ENCODE data around the gene RHOT1.
"Not testable (repeated sequence)": the region's sequence is repeated elsewhere in the genome, so short reads cannot be mapped to it uniquely, and the experiment has no call there.

Gene RHOT1

DNA sequence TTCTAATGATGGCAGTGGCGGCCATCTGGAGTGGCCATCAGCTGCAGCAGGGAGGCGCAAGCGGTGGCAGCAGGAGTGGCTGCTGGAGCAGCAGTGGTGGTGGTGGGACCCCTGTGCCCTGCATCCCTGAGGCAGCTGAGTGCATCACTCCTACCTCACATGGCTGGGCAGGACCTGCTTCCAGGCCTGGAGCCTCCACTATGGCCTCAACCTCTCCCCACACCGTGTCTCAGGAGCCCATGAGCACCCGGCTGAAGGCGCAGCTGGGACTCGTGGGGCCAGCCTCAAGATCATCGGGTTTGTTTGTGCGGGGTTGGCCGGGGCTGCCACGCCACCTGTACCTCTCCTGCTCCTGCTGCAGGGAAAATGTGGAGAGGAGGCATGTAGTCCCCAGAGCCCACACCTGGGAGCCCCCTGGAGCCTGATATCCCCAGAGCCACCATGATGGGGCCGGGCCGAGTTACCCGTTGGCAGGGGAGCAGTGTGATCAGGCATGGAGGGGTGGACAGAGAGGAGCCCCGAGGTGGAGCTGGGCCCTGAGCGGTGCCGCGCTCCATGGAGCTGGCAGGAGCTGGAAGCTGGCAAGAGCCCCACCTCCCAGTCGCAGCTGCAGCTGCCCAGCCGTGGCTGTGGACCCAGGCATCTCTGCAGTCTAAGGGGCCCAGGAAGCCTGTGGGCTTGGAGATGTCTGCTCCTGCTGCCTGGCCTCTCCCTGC lies 16.7 kb downstream of the RHOT1 start:
- Mint-ChIP-seq H3K27me3 (ENCODE audit: low read depth) (no peaks in the 10 kb centered on the region), H3K36me3 (ENCODE audit: low read depth) (peaks cover 30% of the 10 kb centered on the region), H3K4me3 (no peak overlapping the region), H3K4me1 (ENCODE audit: low read depth) (peaks cover 1% of the 10 kb centered on the region), H3K9me3 (peaks cover 5% of the 10 kb centered on the region), H3K27ac (no peak overlapping the region)
- no peak for DNase-seq (ENCODE audit: low spot score)

GRCh38 chr17:32159586-32160438 lies 17.5 kb downstream of the RHOT1 start:
- no peak overlapping the region for H3K27ac Mint-ChIP-seq
- no peaks in the 10 kb centered on the region for H3K27me3 Mint-ChIP-seq (ENCODE audit: low read depth)
- H3K9me3 Mint-ChIP-seq, result peaks cover 5% of the 10 kb centered on the region
- no peak for DNase-seq (ENCODE audit: low spot score)
- H3K4me1 Mint-ChIP-seq (ENCODE audit: low read depth), result peaks cover 1% of the 10 kb centered on the region
- no peak overlapping the region for H3K4me3 Mint-ChIP-seq
- H3K36me3 Mint-ChIP-seq (ENCODE audit: low read depth), result peaks cover 32% of the 10 kb centered on the region

- Mint-ChIP-seq H3K9me3 (peaks cover 5% of the 10 kb centered on the region), H3K27me3 (ENCODE audit: low read depth) (no peaks in the 10 kb centered on the region), H3K4me3 (no peak overlapping the region), H3K36me3 (ENCODE audit: low read depth) (peaks cover 30% of the 10 kb centered on the region), H3K4me1 (ENCODE audit: low read depth) (peaks cover 1% of the 10 kb centered on the region), H3K27ac (no peak overlapping the region)
- no peak for DNase-seq (ENCODE audit: low spot score)
Measured at GRCh38 chr17:32160526-32160925, 18.2 kb downstream of the RHOT1 start.

DNA sequence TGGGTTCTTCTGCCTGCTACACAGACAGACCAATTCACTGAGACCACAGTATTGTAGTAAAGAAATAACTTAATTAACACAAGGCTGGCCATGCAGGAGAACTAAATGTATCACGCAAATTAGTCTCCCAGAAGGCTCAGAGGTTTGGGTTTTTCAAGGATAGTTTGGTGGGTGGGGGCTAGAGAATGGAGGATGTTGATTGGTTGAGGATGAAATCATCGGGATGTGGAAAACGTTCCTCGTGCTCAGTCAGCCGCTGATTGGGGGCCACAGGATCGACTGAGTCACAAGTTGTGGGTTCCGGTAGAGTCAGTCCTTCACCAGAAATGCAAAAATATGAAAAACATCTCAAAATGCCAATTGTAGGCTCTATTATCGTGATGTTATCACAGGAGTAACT lies 18.7 kb downstream of the RHOT1 start:
- no peak overlapping the region for H3K4me3 Mint-ChIP-seq
- H3K27me3 Mint-ChIP-seq (ENCODE audit: low read depth), result no peaks in the 10 kb centered on the region
- H3K27ac Mint-ChIP-seq, result no peak overlapping the region
- no peak for DNase-seq (ENCODE audit: low spot score)
- H3K4me1 Mint-ChIP-seq (ENCODE audit: low read depth), result no peaks in the 10 kb centered on the region
- H3K9me3 Mint-ChIP-seq, result peaks cover 5% of the 10 kb centered on the region
- H3K36me3 Mint-ChIP-seq (ENCODE audit: low read depth), result peaks cover 27% of the 10 kb centered on the region

- Mint-ChIP-seq H3K27ac (no peak overlapping the region), H3K4me1 (ENCODE audit: low read depth) (no peaks in the 10 kb centered on the region)
Measured at GRCh38 chr17:32161506-32162365, 19.4 kb downstream of the RHOT1 start.

DNA sequence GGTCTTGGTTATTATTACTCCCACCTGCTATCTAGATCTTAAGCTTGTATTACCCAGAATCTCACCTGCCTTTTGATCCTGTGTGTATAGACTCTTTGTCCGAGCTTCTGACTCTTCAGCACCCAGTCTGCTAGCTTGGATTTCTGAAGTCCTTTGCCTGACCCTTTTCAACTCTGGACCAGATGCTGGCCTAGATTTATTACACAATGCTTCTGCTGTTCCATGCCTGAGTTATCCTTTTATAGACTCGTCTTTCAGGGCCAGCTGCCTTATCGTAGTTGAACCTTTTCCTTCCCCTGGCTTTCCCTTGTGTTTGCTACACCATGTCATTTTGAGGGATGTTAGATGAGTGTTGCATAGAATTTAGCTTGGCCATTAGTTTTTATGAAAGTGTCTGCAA lies 32.6 kb downstream of the RHOT1 start:
- no peak for DNase-seq (ENCODE audit: low spot score)
- peaks cover 26% of the 10 kb centered on the region for H3K36me3 Mint-ChIP-seq (ENCODE audit: low read depth)
- no peaks in the 10 kb centered on the region for H3K4me1 Mint-ChIP-seq (ENCODE audit: low read depth)
- H3K9me3 Mint-ChIP-seq, result no peaks in the 10 kb centered on the region
- H3K27me3 Mint-ChIP-seq (ENCODE audit: low read depth), result no peaks in the 10 kb centered on the region
- no peak overlapping the region for H3K4me3 Mint-ChIP-seq
- no peak overlapping the region for H3K27ac Mint-ChIP-seq

More at GRCh38 chr17:32161506-32162365, 19.4 kb downstream of the RHOT1 start:
- Mint-ChIP-seq H3K9me3 (peaks cover 11% of the 10 kb centered on the region), H3K27me3 (ENCODE audit: low read depth) (no peaks in the 10 kb centered on the region), H3K4me3 (no peak overlapping the region), H3K36me3 (ENCODE audit: low read depth) (peaks cover 32% of the 10 kb centered on the region)
- no peak for DNase-seq (ENCODE audit: low spot score)

GRCh38 chr17:32178679-32179078 lies 36.4 kb downstream of the RHOT1 start:
- H3K4me1 Mint-ChIP-seq (ENCODE audit: low read depth); H3K27ac Mint-ChIP-seq; DNase-seq (ENCODE audit: low spot score); H3K9me3 Mint-ChIP-seq; H3K27me3 Mint-ChIP-seq (ENCODE audit: low read depth); H3K4me3 Mint-ChIP-seq: not testable (repeated sequence)
- peaks cover 37% of the 10 kb centered on the region for H3K36me3 Mint-ChIP-seq (ENCODE audit: low read depth)

GRCh38 chr17:32179103-32179502 lies 36.8 kb downstream of the RHOT1 start:
- not testable (repeated sequence) for H3K9me3 Mint-ChIP-seq; DNase-seq (ENCODE audit: low spot score); H3K4me1 Mint-ChIP-seq (ENCODE audit: low read depth); H3K27me3 Mint-ChIP-seq (ENCODE audit: low read depth); H3K4me3 Mint-ChIP-seq; H3K27ac Mint-ChIP-seq
- H3K36me3 Mint-ChIP-seq (ENCODE audit: low read depth), result peaks cover 40% of the 10 kb centered on the region

- not testable (repeated sequence) for H3K27me3 Mint-ChIP-seq (ENCODE audit: low read depth); H3K4me3 Mint-ChIP-seq; H3K4me1 Mint-ChIP-seq (ENCODE audit: low read depth); DNase-seq (ENCODE audit: low spot score); H3K27ac Mint-ChIP-seq; H3K9me3 Mint-ChIP-seq
- peaks cover 41% of the 10 kb centered on the region for H3K36me3 Mint-ChIP-seq (ENCODE audit: low read depth)
Measured at GRCh38 chr17:32179526-32179925, 37.2 kb downstream of the RHOT1 start.

GRCh38 chr17:32180262-32180661 lies 38.0 kb downstream of the RHOT1 start:
- H3K4me1 Mint-ChIP-seq (ENCODE audit: low read depth); H3K27ac Mint-ChIP-seq; H3K27me3 Mint-ChIP-seq (ENCODE audit: low read depth); H3K4me3 Mint-ChIP-seq; DNase-seq (ENCODE audit: low spot score); H3K9me3 Mint-ChIP-seq: not testable (repeated sequence)
- H3K36me3 Mint-ChIP-seq (ENCODE audit: low read depth), result peaks cover 39% of the 10 kb centered on the region

DNA sequence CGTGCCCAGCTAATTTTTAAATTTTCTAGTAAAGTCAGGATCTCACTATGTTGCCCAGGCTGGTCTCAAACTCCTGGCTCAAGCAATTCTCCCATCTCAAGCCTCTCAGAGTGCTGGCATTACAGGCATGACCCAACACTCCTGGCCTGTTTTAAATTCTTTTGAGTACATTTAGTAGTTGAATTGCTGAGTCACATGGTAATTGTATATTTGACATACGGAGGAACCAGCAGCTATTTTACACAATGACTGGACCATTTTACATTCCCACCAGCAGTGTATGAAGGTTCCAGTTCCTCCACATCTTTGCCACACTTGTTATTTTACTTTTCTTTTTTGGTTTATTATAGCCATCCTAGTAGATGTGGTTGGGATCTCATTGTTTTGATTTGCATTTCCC lies 43.6 kb downstream of the RHOT1 start:
- Mint-ChIP-seq H3K36me3 (ENCODE audit: low read depth) (peaks cover 11% of the 10 kb centered on the region), H3K4me3 (no peak overlapping the region), H3K9me3 (no peaks in the 10 kb centered on the region), H3K4me1 (ENCODE audit: low read depth) (no peaks in the 10 kb centered on the region), H3K27ac (no peak overlapping the region), H3K27me3 (ENCODE audit: low read depth) (no peaks in the 10 kb centered on the region)
- DNase-seq (ENCODE audit: low spot score), result no peak

- H3K27me3 Mint-ChIP-seq (ENCODE audit: low read depth), result no peaks in the 10 kb centered on the region
- peaks cover 5% of the 10 kb centered on the region for H3K36me3 Mint-ChIP-seq (ENCODE audit: low read depth)
- no peak overlapping the region for H3K4me3 Mint-ChIP-seq
- H3K27ac Mint-ChIP-seq, result no peak overlapping the region
- H3K4me1 Mint-ChIP-seq (ENCODE audit: low read depth), result no peaks in the 10 kb centered on the region
- no peaks in the 10 kb centered on the region for H3K9me3 Mint-ChIP-seq
- no peak for DNase-seq (ENCODE audit: low spot score)
Measured at GRCh38 chr17:32187271-32187670, 45.0 kb downstream of the RHOT1 start.

DNA sequence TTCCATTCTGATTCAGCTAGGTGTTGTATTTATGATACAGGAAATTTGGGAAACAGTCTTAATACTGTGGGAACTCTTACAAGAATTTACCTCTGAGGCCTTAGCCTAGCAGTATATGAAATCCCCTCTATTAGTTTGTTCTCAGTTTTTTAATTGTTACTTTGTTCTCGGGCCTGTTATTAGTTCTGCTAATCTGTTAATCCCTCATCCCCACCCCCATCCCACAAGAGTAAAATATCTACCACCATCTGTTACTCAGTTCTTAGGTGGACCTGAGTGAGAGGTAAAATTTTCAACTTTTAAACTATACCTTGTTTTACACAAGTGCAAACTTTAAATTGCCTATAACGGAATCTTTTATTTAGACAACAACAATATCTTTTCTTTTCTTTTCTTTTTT lies 47.0 kb downstream of the RHOT1 start:
- no peaks in the 10 kb centered on the region for H3K27me3 Mint-ChIP-seq (ENCODE audit: low read depth)
- H3K36me3 Mint-ChIP-seq (ENCODE audit: low read depth), result peaks cover 9% of the 10 kb centered on the region
- no peaks in the 10 kb centered on the region for H3K4me1 Mint-ChIP-seq (ENCODE audit: low read depth)
- H3K9me3 Mint-ChIP-seq, result no peaks in the 10 kb centered on the region
- no peak overlapping the region for H3K4me3 Mint-ChIP-seq
- H3K27ac Mint-ChIP-seq, result no peak overlapping the region
- no peak for DNase-seq (ENCODE audit: low spot score)

DNA sequence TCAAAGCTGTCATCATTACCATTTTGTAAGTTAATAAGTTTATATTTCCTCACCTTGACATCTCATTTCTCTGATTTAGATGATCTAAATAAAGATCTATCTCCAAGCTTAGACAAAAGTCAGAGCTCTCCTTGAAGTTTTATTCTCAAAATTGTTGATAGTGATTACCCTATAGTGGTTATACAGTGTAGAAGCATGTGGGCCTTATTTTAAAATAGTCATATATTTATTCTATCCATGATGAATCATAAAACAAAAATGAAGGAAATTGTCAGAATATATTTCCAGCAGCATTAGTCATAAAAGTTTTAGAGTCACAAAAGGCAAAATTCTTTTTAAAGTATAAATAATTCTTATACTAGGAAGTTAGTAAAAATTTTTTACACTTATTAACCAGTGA lies 49.0 kb downstream of the RHOT1 start:
- no peak overlapping the region for H3K27ac Mint-ChIP-seq
- no peaks in the 10 kb centered on the region for H3K4me1 Mint-ChIP-seq (ENCODE audit: low read depth)
- H3K27me3 Mint-ChIP-seq (ENCODE audit: low read depth), result no peaks in the 10 kb centered on the region
- no peak for DNase-seq (ENCODE audit: low spot score)
- H3K4me3 Mint-ChIP-seq, result no peak overlapping the region
- peaks cover 16% of the 10 kb centered on the region for H3K36me3 Mint-ChIP-seq (ENCODE audit: low read depth)
- H3K9me3 Mint-ChIP-seq, result no peaks in the 10 kb centered on the region

Measured in T-helper 2 cell treated with Interferon-gamma antibody and Interleukin-4, amounts not matched to agents 5 μg/mL and 100 μg/mL, for 36 hours (primary cell).